Measurements from ENCODE around the gene KLHL29.

- TF ChIP-seq, protein P1, sequence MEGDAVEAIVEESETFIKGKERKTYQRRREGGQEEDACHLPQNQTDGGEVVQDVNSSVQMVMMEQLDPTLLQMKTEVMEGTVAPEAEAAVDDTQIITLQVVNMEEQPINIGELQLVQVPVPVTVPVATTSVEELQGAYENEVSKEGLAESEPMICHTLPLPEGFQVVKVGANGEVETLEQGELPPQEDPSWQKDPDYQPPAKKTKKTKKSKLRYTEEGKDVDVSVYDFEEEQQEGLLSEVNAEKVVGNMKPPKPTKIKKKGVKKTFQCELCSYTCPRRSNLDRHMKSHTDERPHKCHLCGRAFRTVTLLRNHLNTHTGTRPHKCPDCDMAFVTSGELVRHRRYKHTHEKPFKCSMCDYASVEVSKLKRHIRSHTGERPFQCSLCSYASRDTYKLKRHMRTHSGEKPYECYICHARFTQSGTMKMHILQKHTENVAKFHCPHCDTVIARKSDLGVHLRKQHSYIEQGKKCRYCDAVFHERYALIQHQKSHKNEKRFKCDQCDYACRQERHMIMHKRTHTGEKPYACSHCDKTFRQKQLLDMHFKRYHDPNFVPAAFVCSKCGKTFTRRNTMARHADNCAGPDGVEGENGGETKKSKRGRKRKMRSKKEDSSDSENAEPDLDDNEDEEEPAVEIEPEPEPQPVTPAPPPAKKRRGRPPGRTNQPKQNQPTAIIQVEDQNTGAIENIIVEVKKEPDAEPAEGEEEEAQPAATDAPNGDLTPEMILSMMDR (IDR thresholded peaks at IDR 0.05): no peak
- no peak for TF ChIP-seq EZH2 (IDR thresholded peaks at IDR 0.05; ENCODE audit: borderline replicate concordance, insufficient read depth, low read depth, low read length, poor library complexity, severe bottlenecking)
These were observed 306.1 kb downstream of the KLHL29 start for GRCh38 chr2:23691106-23691470.

Data from B cell (primary cell).